ENCODE results near the gene BCKDHA. TPM values are rescaled to one million over a fixed set of nuclear protein-coding genes. Genes with fewer than 3 reads are reported as not detected.

Gene BCKDHA
- total and polyA plus RNA-seq, 9 of the 15 experiments (the other 6 are each of a cell fraction or from before 2014, with no cell fraction given), result 4.5 to 52.5 (median 14.1) TPM

DNA sequence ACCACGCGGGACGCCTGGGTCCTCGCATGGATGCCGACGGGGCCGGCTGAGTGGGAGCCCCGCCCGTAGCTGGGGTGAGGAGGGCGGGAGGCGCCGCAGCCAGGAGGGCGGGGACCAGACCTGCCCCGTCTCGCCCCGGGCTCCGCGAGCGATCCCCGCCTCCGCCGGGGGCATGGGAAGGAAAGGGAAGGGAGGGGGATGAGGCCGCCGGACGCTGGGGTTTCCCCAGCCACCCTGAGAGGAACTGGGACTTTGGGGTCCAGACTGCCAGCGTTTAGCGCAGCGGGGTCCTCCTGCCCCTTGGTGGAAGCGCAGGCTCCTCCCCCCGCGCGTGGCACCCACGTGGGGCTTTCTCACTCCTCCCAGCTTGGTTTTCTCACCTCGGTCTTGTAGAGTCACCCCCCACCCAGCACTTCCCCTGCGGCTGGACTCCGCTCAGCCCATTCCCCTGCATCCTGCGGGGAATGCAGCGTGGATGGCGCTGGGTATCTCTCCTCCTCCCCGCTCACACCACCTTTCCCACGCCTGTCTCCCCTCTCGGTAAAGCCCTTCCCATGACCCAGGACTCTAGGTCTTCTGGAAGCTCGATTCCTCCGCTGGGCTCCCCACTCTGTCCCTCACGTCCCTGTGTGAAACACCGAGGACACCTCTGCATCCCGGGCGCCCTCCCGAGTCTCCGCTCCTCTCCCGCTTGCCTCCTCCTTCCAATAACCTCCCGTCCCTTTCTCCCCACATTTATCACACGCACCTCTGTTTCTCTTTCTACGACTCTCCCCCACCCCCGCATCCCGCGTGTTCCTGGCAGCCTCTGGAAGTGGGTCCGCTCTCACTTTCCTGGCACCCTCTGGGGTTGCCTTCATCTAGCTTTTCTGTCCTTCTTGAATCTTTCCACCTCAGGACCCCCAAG is 46.0 kb upstream of the BCKDHA start (continued):
- TF ChIP-seq NONO (IDR thresholded peaks at IDR 0.05; ENCODE audit: low read depth in 2 of 2, low read length in 1 of 2), result no peak
- no peak for TF ChIP-seq RBM22 (IDR thresholded peaks at IDR 0.05; ENCODE audit: low read depth, low read length, poor library complexity, severe bottlenecking)
- no peak for TF ChIP-seq ZNF232 (CRISPR knock-in tag; IDR thresholded peaks at IDR 0.05)
- peak; percentile 83 for TF ChIP-seq RBFOX2 (IDR thresholded peaks at IDR 0.05; ENCODE audit: low read depth, low read length)
- TF ChIP-seq MCM3 (IDR thresholded peaks at IDR 0.05), result no peak
- no peak for TF ChIP-seq HNRNPH1 (optimal IDR thresholded peaks at IDR 0.05; ENCODE audit: low read depth, low read length)
- TF ChIP-seq BRD9 (IDR thresholded peaks at IDR 0.05; ENCODE audit: low read depth, partially characterized antibody), result no peak
- TF ChIP-seq, protein P1, sequence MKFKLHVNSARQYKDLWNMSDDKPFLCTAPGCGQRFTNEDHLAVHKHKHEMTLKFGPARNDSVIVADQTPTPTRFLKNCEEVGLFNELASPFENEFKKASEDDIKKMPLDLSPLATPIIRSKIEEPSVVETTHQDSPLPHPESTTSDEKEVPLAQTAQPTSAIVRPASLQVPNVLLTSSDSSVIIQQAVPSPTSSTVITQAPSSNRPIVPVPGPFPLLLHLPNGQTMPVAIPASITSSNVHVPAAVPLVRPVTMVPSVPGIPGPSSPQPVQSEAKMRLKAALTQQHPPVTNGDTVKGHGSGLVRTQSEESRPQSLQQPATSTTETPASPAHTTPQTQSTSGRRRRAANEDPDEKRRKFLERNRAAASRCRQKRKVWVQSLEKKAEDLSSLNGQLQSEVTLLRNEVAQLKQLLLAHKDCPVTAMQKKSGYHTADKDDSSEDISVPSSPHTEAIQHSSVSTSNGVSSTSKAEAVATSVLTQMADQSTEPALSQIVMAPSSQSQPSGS (CRISPR knock-in tag; IDR thresholded peaks at IDR 0.05), result no peak
- TF ChIP-seq, protein P2, sequence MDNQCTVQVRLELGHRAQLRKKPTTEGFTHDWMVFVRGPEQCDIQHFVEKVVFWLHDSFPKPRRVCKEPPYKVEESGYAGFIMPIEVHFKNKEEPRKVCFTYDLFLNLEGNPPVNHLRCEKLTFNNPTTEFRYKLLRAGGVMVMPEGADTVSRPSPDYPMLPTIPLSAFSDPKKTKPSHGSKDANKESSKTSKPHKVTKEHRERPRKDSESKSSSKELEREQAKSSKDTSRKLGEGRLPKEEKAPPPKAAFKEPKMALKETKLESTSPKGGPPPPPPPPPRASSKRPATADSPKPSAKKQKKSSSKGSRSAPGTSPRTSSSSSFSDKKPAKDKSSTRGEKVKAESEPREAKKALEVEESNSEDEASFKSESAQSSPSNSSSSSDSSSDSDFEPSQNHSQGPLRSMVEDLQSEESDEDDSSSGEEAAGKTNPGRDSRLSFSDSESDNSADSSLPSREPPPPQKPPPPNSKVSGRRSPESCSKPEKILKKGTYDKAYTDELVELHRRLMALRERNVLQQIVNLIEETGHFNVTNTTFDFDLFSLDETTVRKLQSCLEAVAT (IDR thresholded peaks at IDR 0.05), result peak in 1 of 2 experiments; percentile 53; a peak in 2 of 4 replicates
- TF ChIP-seq, protein P3, sequence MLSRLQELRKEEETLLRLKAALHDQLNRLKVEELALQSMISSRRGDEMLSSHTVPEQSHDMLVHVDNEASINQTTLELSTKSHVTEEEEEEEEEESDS (CRISPR knock-in tag; IDR thresholded peaks at IDR 0.05), result no peak
- TF ChIP-seq, protein P4, sequence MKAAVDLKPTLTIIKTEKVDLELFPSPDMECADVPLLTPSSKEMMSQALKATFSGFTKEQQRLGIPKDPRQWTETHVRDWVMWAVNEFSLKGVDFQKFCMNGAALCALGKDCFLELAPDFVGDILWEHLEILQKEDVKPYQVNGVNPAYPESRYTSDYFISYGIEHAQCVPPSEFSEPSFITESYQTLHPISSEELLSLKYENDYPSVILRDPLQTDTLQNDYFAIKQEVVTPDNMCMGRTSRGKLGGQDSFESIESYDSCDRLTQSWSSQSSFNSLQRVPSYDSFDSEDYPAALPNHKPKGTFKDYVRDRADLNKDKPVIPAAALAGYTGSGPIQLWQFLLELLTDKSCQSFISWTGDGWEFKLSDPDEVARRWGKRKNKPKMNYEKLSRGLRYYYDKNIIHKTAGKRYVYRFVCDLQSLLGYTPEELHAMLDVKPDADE (conservative IDR thresholded peaks at IDR 0.05; ENCODE audit: control insufficient read depth, low read depth, low read length), result no peak; the same call in 1 of the 2 replicates
- no peak for TF ChIP-seq EHMT2 (IDR thresholded peaks at IDR 0.05)
- TF ChIP-seq, protein P5, sequence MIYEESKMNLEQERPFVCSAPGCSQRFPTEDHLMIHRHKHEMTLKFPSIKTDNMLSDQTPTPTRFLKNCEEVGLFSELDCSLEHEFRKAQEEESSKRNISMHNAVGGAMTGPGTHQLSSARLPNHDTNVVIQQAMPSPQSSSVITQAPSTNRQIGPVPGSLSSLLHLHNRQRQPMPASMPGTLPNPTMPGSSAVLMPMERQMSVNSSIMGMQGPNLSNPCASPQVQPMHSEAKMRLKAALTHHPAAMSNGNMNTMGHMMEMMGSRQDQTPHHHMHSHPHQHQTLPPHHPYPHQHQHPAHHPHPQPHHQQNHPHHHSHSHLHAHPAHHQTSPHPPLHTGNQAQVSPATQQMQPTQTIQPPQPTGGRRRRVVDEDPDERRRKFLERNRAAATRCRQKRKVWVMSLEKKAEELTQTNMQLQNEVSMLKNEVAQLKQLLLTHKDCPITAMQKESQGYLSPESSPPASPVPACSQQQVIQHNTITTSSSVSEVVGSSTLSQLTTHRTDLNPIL (CRISPR knock-in tag; IDR thresholded peaks at IDR 0.05), result no peak
- no peak for TF ChIP-seq GTF2F1 (IDR thresholded peaks at IDR 0.05; ENCODE audit: low read depth, low read length)
- TF ChIP-seq KLF10 (CRISPR knock-in tag; IDR thresholded peaks at IDR 0.05), result no peak
- no peak for TF ChIP-seq SREBF2 (CRISPR knock-in tag; IDR thresholded peaks at IDR 0.05)
- no peak for TF ChIP-seq JUN (IDR thresholded peaks at IDR 0.05; ENCODE audit: borderline replicate concordance, low read depth, low read length)
- no peak for TF ChIP-seq JUN (CRISPR knock-in tag; IDR thresholded peaks at IDR 0.05; ENCODE audit: borderline replicate concordance)
- no peak for TF ChIP-seq SMAD2 (IDR thresholded peaks at IDR 0.05; ENCODE audit: low read depth, low read length)
- no peak for TF ChIP-seq NCOA4 (IDR thresholded peaks at IDR 0.05; ENCODE audit: partially characterized antibody)

Measured in K562 (cell line).